ENCODE measurements around the gene NARF. TPM values are rescaled to one million over a fixed set of nuclear protein-coding genes. Genes with fewer than 3 reads are reported as not detected.

Gene NARF
- polyA plus RNA-seq, 1 donor (not counting 4 experiments of a cell fraction or from before 2014, with no cell fraction given), result 36.8 TPM

- no peaks in the 10 kb centered on the region for H3K79me2 ChIP-seq (ENCODE audit: control insufficient read depth, insufficient read depth, low read length)
- no peaks in the 10 kb centered on the region for H3K27me3 ChIP-seq (ENCODE audit: control insufficient read depth, extremely low read depth, insufficient read depth, low read length)
- no peak overlapping the region for H3K9ac ChIP-seq (ENCODE audit: control insufficient read depth, extremely low read depth, insufficient read depth, low read length)
- H3K9me3 ChIP-seq (ENCODE audit: control insufficient read depth, low read depth, low read length), result no peaks in the 10 kb centered on the region
- H3K4me1 ChIP-seq (ENCODE audit: control insufficient read depth, extremely low read depth, insufficient read depth, low read length), result peaks cover 11% of the 10 kb centered on the region
- TF ChIP-seq CTCF (optimal IDR thresholded peaks at IDR 0.05 in 1 of 3, IDR thresholded peaks at IDR 0.05 in 1 of 3, conservative IDR thresholded peaks at IDR 0.05 in 1 of 3; ENCODE audit: extremely low read depth in 1 of 3, insufficient read depth in 2 of 3, low read length in 3 of 3) (no peak), EZH2 (IDR thresholded peaks at IDR 0.05; ENCODE audit: low read length) (no peak)
- H3K36me3 ChIP-seq (ENCODE audit: control insufficient read depth in 2 of 2, extremely low read depth in 1 of 2, insufficient read depth in 2 of 2, low read length in 2 of 2), result peaks cover 0 to 12% of the 10 kb centered on the region in 2 experiments
- no peak overlapping the region for H3K4me2 ChIP-seq (ENCODE audit: control insufficient read depth, extremely low read depth, insufficient read depth, low read depth, low read length)
- no peak overlapping the region for H2AFZ ChIP-seq (ENCODE audit: control insufficient read depth, low read length)
- no peak overlapping the region for H3K4me3 ChIP-seq (ENCODE audit: control insufficient read depth in 2 of 3, extremely low read depth in 1 of 3, insufficient read depth in 2 of 3, low read depth in 1 of 3, low read length in 3 of 3)
- H3K9me1 ChIP-seq (ENCODE audit: control insufficient read depth, extremely low read depth, insufficient read depth, low read length), result no peaks in the 10 kb centered on the region
- DNase-seq (ENCODE audit: low read depth, low spot score), result no peak
- FAIRE-seq, result no peak
- dilution Hi-C loops (cut with MboI; ENCODE audit: extremely low pct_ligation_motif_present, low sequenced_read_pairs), result no loop called here
- no peak overlapping the region for H3K27ac ChIP-seq (ENCODE audit: control insufficient read depth, insufficient read depth, low read length)
- no peaks in the 10 kb centered on the region for H4K20me1 ChIP-seq (ENCODE audit: control insufficient read depth, extremely low read depth, insufficient read depth, low read length)
Observed at GRCh38 chr17:82487910-82488309, 29.4 kb downstream of the NARF start.

- H3K4me2 ChIP-seq (ENCODE audit: control insufficient read depth, extremely low read depth, insufficient read depth, low read depth, low read length), result no peak overlapping the region
- H3K9ac ChIP-seq (ENCODE audit: control insufficient read depth, extremely low read depth, insufficient read depth, low read length), result no peak overlapping the region
- H4K20me1 ChIP-seq (ENCODE audit: control insufficient read depth, extremely low read depth, insufficient read depth, low read length), result no peaks in the 10 kb centered on the region
- H3K4me1 ChIP-seq (ENCODE audit: control insufficient read depth, extremely low read depth, insufficient read depth, low read length), result peaks cover 23% of the 10 kb centered on the region
- H2AFZ ChIP-seq (ENCODE audit: control insufficient read depth, low read length), result no peak overlapping the region
- H3K27me3 ChIP-seq (ENCODE audit: control insufficient read depth, extremely low read depth, insufficient read depth, low read length), result no peaks in the 10 kb centered on the region
- H3K36me3 ChIP-seq (ENCODE audit: control insufficient read depth in 2 of 2, extremely low read depth in 1 of 2, insufficient read depth in 2 of 2, low read length in 2 of 2), result peaks cover 0 to 6% of the 10 kb centered on the region in 2 experiments
- H3K9me1 ChIP-seq (ENCODE audit: control insufficient read depth, extremely low read depth, insufficient read depth, low read length), result no peaks in the 10 kb centered on the region
- DNase-seq (ENCODE audit: low read depth, low spot score) (no peak), FAIRE-seq (peak; percentile 62)
- H3K79me2 ChIP-seq (ENCODE audit: control insufficient read depth, insufficient read depth, low read length), result no peaks in the 10 kb centered on the region
- no peak for TF ChIP-seq EZH2 (IDR thresholded peaks at IDR 0.05; ENCODE audit: low read length)
- TF ChIP-seq CTCF (optimal IDR thresholded peaks at IDR 0.05 in 1 of 3, IDR thresholded peaks at IDR 0.05 in 1 of 3, conservative IDR thresholded peaks at IDR 0.05 in 1 of 3; ENCODE audit: extremely low read depth in 1 of 3, insufficient read depth in 2 of 3, low read length in 3 of 3), result no peak
- no peak overlapping the region for H3K27ac ChIP-seq (ENCODE audit: control insufficient read depth, insufficient read depth, low read length)
- H3K4me3 ChIP-seq (ENCODE audit: control insufficient read depth in 2 of 3, extremely low read depth in 1 of 3, insufficient read depth in 2 of 3, low read depth in 1 of 3, low read length in 3 of 3), result no peak overlapping the region
- no peaks in the 10 kb centered on the region for H3K9me3 ChIP-seq (ENCODE audit: control insufficient read depth, low read depth, low read length)
- dilution Hi-C loops (cut with MboI; ENCODE audit: extremely low pct_ligation_motif_present, low sequenced_read_pairs), result no loop called here
Observed at GRCh38 chr17:82489117-82489516, 30.6 kb downstream of the NARF start.

All from keratinocyte (primary cell).